GM03348 (cell line): Measurements from ENCODE around the gene SRM.
"Not testable (repeated sequence)": the region's sequence is repeated elsewhere in the genome, so short reads cannot be mapped to it uniquely, and the experiment has no call there.

Experiments used
- DNase-seq: peaks from one replicate; pipeline ENCODE4 v3.0.0; 2012; ENCODE audit warnings: low spot score

SRM gene

DNA sequence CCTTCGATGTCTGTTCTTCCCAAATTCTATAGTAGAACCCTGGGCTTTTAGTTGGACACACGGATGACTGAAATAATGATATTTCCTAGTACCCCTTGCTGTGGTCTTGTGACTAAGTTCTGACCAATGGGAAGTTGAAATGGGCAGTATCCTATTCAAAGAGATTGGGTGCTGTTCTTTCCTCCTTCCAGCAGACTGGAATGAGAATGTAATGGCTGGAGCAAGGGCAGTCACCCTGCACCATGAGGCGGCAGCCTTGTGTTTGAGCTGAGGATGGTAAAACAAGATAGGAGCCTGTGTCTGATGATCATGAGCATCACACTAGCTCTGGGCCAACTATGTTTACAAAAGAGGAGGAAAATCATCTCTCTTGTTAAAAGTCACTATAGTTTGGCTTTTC lies 5.1 kb upstream of the SRM start:
- DNase-seq, result no peak

DNA sequence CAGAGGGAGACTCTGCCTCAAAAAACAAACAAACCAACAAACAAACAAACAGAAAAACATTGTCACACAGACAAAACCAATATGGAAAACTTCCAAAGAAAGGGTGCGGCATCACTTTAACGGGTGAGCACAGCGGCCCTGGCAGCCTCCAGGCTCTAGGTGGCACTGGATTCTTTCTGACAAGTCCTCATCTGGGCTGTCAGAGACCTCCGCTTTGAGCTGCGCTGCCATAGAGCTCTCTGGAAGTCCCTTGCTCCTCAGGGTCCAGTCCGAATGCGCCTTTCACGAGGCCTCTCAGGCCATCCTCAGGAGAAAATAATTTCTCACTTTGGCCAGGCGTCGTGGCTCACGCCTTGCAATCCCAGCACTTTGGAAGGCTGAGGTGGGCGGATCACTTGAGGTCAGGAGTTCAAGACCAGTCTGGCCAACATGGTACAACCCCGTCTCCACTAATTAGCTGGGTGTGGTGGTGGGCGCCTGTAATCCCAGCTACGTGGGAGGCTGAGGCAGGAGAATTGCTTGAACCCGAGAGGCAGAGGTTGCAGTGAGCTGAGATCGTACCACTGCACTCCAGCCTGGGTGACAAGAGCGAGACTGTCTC lies 4.2 kb upstream of the SRM start:
- DNase-seq, result not testable (repeated sequence)

DNA sequence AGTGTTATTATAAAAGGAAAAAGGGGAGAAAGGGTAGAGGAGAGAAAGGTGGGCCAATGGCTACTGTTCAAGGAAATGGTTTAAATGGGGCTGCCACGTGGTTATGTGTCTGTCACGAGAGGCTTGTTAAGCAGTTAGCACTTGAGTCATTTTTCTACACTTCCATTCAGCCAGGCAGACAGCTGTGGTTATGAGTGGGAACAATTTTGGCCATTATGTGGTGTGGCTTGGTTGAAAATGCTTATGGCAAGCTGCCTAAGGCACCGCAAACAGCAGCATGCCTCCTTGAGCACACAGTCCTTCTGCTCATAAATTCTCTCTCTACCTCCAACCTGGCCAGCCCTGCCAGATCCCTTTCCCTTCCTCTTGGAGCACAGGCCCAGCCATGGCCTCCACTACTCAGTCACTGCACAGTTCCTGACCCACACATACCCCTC lies 3.2 kb upstream of the SRM start:
- peak; percentile 77 for DNase-seq

GRCh38 chr1:11061652-11062365 lies 2.0 kb upstream of the SRM start:
- DNase-seq, result no peak

- DNase-seq, result peak; percentile 54
Measured at GRCh38 chr1:11059155-11059967, 457 bp downstream of the SRM start.

GRCh38 chr1:11058595-11059154 lies 1.1 kb downstream of the SRM start:
- DNase-seq, result no peak

DNA sequence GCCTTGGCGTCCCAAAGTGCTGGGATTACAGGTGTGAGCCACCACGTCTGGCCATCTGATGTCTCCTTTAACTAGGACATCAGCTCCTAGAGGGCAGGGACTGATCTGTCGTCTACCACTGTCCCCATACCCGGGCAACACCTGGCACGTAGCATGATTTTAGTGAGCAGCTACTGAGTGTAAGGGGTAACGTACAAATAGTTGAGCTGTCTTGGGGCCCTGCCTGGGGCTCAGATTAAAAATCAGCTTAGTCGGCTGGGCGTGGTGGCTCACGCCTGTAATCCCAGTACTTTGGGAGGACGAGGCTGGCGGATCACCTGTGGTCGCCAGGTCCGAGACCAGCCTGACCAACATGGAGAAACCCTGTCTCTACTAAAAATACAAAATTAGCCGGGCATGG lies 1.8 kb downstream of the SRM start:
- DNase-seq, result no peak

- DNase-seq, result no peak
Measured at GRCh38 chr1:11057477-11057876, 2.3 kb downstream of the SRM start.

GRCh38 chr1:11056504-11056903 lies 3.3 kb downstream of the SRM start:
- no peak for DNase-seq

DNA sequence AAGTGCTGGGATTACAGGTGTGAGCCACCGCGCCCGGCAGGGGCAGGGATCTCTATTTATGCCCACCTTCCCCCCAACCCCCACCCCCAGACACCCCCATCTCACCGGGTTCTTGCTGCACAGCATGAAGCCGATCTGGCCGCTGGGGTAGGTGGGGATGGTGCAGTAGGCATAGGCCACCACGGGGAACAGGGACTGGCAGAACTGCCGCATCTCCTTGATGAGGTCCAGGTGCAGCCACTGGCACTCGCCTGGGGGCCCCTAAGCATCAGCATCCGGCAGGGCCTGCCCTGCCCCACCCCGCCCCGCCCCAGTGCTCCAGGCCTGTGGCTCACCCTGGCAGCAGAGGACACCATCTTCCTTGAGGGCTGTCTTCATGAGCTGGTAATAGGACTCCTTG lies 4.1 kb downstream of the SRM start:
- no peak for DNase-seq

- no peak for DNase-seq
Measured at GRCh38 chr1:11054666-11055065, 5.2 kb downstream of the SRM start.

DNA sequence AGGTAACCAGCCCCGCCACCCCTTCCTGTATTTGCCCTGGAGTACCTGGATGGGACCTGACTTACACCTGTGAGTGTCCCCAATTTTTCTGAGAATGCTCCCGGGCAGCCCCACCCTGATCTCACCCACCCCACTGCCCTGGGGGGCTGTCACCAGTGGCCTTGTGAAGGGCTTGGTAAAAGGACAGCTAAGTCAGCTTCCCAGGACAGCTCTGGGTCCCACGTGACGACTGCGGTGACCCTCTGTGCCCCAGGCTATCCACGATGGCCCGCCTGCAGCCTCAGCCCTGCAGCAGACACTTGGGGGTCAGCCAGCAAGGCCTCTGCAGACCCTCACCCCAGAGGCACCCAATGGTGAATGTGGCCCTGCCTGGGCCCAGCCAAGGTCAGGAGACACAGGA lies 5.6 kb downstream of the SRM start:
- DNase-seq, result no peak

DNA sequence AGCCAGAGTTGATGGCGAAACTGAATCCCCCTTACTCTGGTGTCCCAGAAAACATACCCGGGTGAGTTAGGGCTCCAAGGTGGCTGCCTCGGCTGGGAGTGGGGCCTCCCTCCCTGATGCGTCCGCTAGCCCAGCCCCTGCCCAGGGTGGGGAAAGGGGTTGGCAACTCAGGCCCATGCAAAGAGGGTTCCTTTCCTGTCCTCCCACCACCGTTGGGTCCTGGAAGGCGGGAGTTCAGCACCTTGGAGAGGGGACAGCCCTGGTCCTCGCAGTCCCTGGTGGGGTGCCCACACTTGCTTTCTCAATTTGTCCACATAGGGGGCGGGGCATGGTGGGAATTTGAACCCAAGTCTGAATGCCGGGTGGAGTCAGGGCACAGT lies 6.1 kb downstream of the SRM start:
- DNase-seq, result peak; percentile 53

- DNase-seq, result no peak
Measured at GRCh38 chr1:11052839-11053757, 6.7 kb downstream of the SRM start.

GRCh38 chr1:11051781-11052511 lies 7.9 kb downstream of the SRM start:
- no peak for DNase-seq

DNA sequence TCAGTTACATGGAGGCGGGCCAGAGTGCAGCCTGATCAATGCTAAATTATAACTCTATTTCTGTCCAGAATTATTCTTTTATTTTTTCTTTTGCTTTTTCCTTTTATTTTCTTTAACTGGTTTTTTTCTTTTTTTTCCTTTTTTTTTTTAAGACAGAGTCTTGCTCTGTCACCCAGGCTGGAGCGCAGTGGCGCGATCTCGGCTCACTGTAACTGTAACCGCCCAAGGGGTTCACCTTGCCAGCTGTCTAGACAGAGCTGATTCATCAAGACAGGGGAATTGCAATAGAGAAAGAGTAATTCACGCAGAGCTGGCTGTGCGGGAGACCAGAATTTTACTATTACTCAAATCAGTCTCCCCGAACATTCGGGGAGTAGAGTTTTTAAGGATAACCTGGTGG lies 8.7 kb downstream of the SRM start:
- DNase-seq, result not testable (repeated sequence)

- DNase-seq, result no peak
Measured at GRCh38 chr1:11046625-11047365, 13.0 kb downstream of the SRM start, which contains the start of gene MASP2. Gene MASP2 (minus strand): TSS chr1:11047239. CDS start chr1:11047207, 32 bp downstream.

DNA sequence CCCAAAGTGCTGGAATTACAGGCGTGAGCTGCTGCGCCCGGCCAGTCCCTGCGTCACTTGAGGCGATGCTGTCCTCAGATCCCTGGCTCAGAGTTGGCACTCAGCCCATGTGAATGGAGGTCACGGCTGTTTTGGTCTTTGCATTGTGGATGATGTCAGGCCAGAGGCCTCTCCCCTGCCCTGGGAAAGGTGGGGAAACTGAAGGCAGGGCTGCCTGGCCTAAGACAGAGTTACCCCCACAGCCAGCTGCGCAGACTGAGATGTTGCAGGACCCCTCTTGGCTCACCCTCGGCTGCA lies 13.6 kb downstream of the SRM start:
- DNase-seq, result no peak

GRCh38 chr1:11045428-11046269 lies 14.2 kb downstream of the SRM start:
- DNase-seq, result no peak
